HG03439 (cell line): Measurements from ENCODE around the gene OR2V2.
"Not testable (repeated sequence)": the region's sequence is repeated elsewhere in the genome, so short reads cannot be mapped to it uniquely, and the experiment has no call there.

Source experiments
- ATAC-seq: cut with Tn5 transposase; IDR thresholded peaks from one replicate; pipeline ENCODE4 v1.9.1; 2021; ENCODE audit warnings: mild to moderate bottlenecking, moderate library complexity; ENCODE audit not compliant: unreplicated experiment

OR2V2 gene

DNA sequence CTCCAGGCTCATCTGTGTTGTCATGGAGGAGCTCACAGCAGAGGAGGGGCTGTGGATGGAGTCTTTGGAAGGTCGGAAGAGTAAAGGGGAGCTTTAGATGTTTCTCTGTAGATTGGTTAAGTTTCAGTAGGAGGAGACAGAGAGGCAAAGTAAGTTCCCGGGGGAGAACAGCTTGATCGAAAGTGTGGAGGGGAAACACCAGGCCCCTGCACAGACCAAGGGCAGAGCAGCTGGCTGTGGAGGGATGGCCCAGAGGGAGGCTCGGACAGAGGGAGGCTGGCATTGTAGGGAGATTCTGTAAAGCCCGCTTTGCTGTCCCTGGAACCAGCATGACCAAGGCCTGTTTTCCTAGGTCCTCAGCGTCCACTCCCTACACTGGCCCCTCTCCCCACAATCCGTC is 5.3 kb upstream of the OR2V2 start:
- no peak for ATAC-seq

DNA sequence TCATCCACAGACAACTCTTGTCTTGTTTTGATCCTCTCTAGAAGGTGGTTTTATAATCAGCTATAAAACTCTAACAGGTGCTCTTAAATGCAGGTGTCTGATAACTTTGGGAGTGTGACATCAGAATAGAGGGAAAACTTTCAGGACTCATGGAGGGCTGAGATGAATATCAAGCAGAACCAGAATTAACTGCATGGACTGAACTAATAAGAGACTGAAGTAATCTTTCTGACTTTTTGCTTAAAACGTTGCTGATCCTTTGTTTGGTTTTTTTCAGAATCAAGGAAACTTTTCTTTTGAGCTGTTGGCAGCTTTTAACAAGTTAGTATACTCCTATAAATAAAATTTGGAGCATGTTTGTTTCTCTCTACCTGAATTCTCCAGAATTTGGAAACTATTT is 2.3 kb upstream of the OR2V2 start:
- no peak for ATAC-seq

DNA sequence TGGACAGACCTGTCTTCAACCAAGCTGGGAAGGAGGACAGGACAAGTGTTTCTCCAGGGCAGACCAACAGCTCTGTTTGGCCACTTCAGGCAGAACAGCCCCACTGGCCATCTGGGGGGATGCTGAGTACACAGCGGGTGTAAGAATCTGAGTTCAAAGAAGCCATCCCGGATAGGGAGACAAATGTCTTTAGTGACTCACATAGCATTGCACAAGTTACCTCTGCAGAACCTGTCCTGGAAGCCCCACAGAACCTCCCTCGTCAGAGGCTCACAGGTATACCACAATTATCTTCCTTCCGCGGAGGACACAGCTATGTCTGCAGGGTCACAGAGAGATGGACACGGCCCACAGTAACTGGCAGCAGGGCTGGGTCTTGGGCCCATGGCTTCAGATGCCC is 2.0 kb downstream of the OR2V2 start:
- no peak for ATAC-seq

GRCh38 chr5:181149806-181150733 is 2.7 kb downstream of the OR2V2 start:
- ATAC-seq: no peak

DNA sequence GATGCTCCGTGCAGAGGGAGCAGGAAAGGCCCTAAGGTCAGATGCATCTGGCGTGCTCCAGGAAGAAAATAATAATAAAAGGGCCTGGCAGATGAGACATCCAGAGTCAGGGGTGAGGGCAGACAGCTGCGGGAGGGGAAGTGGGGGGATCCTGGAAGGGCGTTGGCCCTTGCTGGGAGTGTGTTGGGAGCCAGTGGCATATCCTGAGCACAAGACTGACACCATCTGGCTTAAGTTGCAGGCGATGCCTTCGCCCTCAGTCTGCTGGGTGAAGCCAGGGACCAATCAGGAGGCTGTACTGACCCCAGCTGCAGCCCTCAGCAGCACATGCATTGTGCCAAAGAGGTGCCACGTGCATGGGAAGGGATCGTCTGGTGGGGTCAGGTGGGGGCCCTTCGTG is 3.8 kb downstream of the OR2V2 start:
- no peak for ATAC-seq

- ATAC-seq: no peak
Observed at GRCh38 chr5:181152406-181152805, 5.0 kb downstream of the OR2V2 start.

DNA sequence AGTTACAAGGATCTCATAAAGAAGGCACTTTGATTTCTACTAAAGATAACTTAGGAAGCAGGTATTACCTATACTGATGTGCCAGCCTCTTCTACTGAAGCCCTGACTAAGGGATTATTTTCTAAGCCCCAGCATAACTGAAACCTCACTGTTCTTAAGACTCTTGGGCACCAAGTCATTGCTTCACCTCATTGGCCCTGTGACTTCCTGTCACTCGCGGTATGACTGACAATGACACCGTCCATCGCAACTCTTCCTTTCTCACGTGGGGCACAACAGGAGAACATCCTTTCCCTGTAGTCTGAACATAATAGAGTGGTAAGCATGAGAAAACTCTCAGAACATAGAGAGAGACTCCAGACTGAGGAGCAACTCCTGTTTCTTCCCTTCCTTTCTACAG is 6.4 kb downstream of the OR2V2 start:
- no peak for ATAC-seq

GRCh38 chr5:181156758-181157157 is 9.4 kb downstream of the OR2V2 start:
- no peak for ATAC-seq

- no peak for ATAC-seq
Observed at GRCh38 chr5:181158869-181159268, 11.5 kb downstream of the OR2V2 start.

GRCh38 chr5:181159286-181160151 is 12.1 kb downstream of the OR2V2 start:
- ATAC-seq: peak; percentile 51

DNA sequence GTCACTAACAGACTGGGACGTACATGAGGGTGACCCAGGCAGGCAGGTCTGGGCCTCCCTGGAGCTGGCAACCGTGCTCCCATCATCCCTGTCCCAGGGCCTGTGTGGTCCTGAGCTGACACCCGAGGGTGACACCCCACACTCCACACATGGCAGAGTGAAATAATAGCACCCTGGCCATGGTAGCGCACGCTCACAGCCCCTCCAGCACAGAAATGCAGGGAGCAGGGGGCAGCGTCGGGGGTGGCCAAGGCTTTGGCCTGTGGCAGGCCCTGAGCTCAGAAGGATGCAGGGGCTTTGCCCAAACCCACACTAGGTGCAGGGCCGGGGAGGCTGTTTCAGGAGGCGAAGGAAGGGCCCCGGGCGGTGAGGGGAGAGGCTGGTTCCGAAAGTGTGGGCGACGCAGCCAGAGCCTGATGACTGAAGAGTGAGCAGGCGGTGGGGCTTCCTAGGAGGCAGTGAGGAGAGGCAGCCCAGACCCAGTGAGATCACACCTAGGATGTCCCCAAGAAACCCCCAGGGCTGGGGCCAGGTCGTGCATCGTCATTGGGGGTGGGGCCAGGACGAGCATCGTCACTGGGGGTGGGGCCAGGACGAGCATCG is 12.9 kb downstream of the OR2V2 start:
- ATAC-seq: peak; percentile 51

DNA sequence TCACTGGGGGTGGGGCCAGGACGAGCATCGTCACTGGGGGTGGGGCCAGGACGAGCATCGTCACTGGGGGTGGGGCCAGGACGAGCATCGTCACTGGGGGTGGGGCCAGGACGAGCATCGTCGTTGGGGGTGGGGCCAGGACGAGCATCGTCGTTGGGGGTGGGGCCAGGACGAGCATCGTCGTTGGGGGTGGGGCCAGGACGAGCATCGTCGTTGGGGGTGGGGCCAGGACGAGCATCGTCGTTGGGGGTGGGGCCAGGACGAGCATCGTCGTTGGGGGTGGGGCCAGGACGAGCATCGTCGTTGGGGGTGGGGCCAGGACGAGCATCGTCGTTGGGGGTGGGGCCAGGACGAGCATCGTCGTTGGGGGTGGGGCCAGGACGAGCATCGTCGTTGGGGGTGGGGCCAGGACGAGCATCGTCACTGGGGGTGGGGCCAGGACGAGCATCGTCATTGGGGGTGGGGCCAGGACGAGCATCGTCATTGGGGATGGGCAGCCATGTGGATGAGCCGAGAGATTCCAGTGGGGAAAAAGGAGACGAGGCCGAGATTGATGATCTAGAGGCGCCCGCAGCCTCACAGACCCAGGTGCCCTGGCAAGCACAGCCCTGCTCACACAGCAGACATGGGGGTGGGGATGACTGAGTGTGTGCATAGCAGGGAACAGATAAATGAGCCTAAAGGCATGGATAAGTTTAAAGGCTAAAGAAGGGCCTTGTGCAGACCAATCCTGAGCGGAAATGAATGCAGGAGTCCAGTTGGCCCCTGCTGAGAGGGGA is 13.6 kb downstream of the OR2V2 start:
- not testable (repeated sequence) for ATAC-seq

- no peak for ATAC-seq
Observed at GRCh38 chr5:181161534-181162175, 14.3 kb downstream of the OR2V2 start.

GRCh38 chr5:181163487-181164075 is 16.2 kb downstream of the OR2V2 start:
- ATAC-seq: no peak

DNA sequence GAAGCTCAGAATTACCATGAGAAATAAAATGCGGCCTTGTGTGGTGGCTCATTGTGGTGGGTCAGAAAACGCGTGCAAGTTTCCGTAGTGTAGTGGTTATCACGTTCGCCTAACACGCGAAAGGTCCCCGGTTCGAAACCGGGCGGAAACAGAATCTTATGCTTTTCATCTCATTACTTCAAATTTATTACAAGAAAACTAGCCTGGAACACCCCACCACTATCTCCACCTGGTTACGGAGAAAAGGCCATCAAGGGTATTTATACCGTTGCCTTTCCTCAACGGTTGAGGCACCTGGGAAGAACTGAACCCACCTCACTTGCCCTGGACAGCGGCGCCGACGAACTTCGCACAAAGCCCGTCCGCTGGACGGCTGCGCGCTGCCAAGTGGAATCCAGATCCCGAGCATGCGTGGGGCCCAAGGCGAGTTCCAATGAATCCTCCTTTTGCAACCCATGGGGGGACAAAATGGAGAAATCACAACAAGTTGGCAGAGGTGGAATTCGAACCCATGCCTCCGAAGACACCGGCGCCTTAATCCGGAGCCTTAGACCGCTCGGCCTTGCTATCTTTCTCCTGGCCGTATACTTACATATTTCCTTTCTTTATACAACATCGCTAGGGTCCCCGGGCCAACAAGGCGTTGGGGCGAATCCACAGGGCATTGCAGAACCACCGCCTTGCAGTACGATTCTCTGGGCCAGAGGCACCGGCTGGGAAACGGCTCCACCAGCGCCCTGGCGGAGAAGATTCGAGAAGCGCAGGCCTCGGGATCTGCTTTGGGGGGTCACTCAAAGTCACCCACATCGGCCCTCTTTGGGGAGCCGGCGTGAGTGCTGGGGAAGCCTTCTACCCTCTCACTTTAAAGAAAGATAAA is 16.9 kb downstream of the OR2V2 start:
- no peak for ATAC-seq

GRCh38 chr5:181166812-181167733 is 19.7 kb downstream of the OR2V2 start:
- no peak for ATAC-seq

DNA sequence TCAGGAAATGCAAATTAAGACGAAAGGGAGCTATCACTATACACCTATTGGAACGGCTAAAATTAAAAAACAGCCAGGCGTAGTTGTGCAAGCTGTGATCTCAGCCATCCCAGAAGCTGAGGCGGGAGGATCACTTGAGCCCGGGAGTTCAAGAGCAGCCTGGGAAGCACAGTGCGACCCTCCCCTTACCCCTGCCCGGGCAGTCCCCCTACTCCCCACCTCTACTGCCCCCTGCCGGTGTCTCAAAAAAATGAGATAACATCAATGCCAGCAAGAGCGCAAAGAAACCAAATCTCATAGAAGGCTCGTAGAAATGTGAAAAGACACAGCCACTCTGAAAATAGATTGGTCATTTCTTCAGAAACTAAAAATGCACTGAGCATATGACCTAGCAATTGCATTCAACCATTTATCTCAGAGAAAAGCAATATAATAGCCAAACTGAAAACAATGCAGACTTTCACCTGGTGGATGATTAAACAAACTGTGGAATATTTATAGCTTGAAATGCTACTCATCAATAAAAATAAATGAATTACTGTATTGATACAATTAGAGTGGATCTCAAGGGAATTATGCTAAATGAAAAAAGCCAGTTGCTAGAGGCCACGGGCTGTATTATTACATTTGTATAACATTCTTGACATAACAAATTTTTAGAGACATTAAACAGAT is 20.6 kb downstream of the OR2V2 start:
- ATAC-seq: no peak
